Right lobe of liver (tissue), 4 donors: ENCODE data around the gene ARHGEF9.

ENCODE experiments used
- POLR2A ChIP-seq: fragments of 450-650 bp; IDR thresholded peaks from one replicate; pipeline ENCODE4 v1.6.1; 2017; ENCODE audit warnings: antibody characterized with exemption, mild to moderate bottlenecking
- TF ChIP-seq, protein P1 (sequence below), 4 donors: fragments of 200-600 bp in 3 of 4; fragments of 450-650 bp in 1 of 4; IDR thresholded peaks; one replicate each; pipeline versions ENCODE4 v1.5.1 to v1.8.0; 2016 to 2022; ENCODE audit warnings: antibody characterized with exemption in 4 of 4, mild to moderate bottlenecking in 2 of 4
- donor health status: DM: no; HTN: no; CAD: no.
- donor health status: DM: no; HTN: no; CAD: no.
- donor health status: DM: no; HTN: yes; CAD: no.

DNA sequence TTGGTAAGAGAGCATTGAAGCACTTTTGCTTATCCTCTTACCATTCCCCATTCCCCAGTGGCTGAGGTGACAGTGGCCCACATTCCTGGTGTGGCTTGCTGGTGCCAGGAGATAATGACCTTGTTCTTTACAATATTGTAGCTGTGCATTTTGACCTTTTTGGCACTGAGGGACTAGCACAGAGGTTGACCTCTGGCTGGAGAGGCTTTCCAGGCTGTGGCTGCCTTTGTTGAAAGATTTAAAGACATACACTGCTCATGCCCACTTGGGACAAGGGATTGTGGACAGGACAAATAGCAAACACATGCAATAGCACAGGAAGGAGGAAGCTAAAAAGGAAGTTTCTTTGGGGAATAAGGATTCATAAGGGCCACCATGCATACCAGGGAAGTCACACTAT, 65.4 kb downstream of the ARHGEF9 start:
- TF ChIP-seq, protein P1, sequence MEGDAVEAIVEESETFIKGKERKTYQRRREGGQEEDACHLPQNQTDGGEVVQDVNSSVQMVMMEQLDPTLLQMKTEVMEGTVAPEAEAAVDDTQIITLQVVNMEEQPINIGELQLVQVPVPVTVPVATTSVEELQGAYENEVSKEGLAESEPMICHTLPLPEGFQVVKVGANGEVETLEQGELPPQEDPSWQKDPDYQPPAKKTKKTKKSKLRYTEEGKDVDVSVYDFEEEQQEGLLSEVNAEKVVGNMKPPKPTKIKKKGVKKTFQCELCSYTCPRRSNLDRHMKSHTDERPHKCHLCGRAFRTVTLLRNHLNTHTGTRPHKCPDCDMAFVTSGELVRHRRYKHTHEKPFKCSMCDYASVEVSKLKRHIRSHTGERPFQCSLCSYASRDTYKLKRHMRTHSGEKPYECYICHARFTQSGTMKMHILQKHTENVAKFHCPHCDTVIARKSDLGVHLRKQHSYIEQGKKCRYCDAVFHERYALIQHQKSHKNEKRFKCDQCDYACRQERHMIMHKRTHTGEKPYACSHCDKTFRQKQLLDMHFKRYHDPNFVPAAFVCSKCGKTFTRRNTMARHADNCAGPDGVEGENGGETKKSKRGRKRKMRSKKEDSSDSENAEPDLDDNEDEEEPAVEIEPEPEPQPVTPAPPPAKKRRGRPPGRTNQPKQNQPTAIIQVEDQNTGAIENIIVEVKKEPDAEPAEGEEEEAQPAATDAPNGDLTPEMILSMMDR (IDR thresholded peaks at IDR 0.05) = no peak
- no peak for TF ChIP-seq POLR2A
